ENCODE results near the gene SNTB2.
"Not testable (repeated sequence)": the region's sequence is repeated elsewhere in the genome, so short reads cannot be mapped to it uniquely, and the experiment has no call there.

SNTB2 gene

DNA sequence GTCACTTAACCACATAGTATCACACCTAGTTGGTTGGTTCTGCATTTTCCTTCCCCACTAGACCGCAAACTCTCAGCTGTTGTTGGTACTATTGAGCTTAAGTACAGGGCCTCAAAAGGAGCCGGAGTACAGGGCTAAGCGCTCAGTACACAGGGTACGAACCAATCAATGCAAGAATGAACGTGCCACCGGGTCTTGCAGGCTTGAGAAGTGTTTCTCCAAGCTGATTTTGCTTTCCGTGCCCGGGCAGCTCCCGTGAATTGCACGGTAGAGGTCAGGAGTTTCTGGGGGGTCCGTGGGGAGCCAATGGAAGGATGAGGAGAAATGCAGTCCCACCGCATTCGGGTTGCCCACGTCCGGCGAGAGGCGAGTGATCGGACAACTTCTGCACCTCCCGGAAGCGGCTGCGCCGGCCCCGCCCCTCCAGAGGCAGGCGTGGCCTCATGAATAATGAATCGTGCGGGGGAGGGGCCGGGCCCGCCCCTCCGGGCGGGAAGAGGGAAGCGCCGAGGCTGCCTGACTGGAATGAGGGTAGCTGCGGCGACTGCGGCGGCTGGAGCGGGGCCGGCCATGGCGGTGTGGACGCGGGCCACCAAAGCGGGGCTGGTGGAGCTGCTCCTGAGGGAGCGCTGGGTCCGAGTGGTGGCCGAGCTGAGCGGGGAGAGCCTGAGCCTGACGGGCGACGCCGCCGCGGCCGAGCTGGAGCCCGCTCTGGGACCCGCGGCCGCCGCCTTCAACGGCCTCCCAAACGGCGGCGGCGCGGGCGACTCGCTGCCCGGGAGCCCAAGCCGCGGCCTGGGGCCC lies at the start of gene SNTB2:
Gene SNTB2 (plus strand): TSS at position 523 of the 804 bp plus-strand sequence. CDS start 3 bp downstream, at position 526.
- peak within 1 kb of the TSS; percentile 85 for H3K4me3 ChIP-seq (ENCODE audit: low read depth, low read length)
- peak; percentile 93 for DNase-seq (ENCODE audit: low read depth)
- TF ChIP-seq, protein P1, sequence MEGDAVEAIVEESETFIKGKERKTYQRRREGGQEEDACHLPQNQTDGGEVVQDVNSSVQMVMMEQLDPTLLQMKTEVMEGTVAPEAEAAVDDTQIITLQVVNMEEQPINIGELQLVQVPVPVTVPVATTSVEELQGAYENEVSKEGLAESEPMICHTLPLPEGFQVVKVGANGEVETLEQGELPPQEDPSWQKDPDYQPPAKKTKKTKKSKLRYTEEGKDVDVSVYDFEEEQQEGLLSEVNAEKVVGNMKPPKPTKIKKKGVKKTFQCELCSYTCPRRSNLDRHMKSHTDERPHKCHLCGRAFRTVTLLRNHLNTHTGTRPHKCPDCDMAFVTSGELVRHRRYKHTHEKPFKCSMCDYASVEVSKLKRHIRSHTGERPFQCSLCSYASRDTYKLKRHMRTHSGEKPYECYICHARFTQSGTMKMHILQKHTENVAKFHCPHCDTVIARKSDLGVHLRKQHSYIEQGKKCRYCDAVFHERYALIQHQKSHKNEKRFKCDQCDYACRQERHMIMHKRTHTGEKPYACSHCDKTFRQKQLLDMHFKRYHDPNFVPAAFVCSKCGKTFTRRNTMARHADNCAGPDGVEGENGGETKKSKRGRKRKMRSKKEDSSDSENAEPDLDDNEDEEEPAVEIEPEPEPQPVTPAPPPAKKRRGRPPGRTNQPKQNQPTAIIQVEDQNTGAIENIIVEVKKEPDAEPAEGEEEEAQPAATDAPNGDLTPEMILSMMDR (IDR thresholded peaks at IDR 0.05; ENCODE audit: insufficient read depth, low read depth, low read length, missing control alignments) = no peak

DNA sequence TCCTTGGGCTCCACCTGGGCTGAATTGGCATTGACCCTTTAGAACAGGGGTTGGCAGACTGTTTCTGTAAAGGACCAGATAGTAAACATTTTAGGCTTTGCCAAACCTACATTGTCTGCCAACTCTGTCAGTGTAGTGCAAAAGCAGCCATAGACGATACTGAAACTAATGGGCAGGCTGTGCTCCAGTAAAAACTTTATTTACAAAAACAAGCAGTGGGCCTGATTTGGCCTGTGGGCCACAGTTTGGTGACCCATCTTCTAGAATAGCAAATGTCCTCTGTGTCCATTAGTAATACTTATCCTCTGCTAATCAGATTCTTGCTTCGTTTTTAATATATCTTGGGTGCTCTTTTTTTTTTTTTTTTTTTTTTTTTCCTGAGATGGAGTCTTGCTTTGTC lies 48.4 kb upstream of the SNTB2 start:
- H3K4me3 ChIP-seq (ENCODE audit: low read depth, low read length) = no peak overlapping the region
- DNase-seq (ENCODE audit: low read depth) = no peak
- TF ChIP-seq, protein P1 (IDR thresholded peaks at IDR 0.05; ENCODE audit: insufficient read depth, low read depth, low read length, missing control alignments) = no peak

DNA sequence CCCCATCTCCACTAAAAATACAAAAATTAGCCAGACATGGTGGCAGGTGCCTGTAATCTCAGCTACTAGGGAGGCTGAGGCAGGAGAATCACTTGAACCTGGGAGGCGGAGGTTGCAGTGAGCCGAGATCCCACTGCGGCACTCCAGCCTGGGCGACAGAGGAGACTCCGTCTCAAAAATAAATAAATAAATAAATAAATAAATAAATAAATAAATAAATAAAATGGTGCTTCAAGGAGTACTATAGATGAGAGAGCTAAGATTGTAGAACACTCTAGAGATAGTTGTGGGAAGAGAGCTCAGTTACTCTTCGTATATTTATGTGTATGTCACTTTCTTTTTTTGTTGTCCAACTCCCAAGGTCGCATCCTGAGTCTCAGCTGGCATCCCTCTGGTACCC lies 47.5 kb upstream of the SNTB2 start:
- not testable (repeated sequence) for H3K4me3 ChIP-seq (ENCODE audit: low read depth, low read length); DNase-seq (ENCODE audit: low read depth)

DNA sequence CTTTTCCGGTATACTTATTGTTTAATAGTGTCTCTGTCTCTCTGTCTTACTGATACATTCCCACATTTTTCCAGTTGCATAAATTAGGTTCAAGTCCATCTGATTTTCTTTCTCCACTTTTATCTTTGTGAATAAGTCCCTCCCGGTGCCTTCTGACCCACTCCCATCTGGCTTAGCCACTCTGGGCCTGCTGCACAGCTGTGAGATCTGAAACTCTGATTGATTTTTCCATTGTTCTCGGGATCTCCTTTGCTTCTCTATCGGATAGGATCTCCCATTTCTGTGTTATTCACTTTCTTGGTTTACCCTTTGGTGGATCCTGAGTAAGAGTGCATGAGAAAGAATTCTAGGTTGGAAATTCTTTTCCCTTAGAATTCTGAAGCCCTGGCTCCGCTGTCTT lies 46.0 kb upstream of the SNTB2 start:
- TF ChIP-seq, protein P1 (IDR thresholded peaks at IDR 0.05; ENCODE audit: insufficient read depth, low read depth, low read length, missing control alignments) = no peak
- no peak for DNase-seq (ENCODE audit: low read depth)
- H3K4me3 ChIP-seq (ENCODE audit: low read depth, low read length) = no peak overlapping the region

DNA sequence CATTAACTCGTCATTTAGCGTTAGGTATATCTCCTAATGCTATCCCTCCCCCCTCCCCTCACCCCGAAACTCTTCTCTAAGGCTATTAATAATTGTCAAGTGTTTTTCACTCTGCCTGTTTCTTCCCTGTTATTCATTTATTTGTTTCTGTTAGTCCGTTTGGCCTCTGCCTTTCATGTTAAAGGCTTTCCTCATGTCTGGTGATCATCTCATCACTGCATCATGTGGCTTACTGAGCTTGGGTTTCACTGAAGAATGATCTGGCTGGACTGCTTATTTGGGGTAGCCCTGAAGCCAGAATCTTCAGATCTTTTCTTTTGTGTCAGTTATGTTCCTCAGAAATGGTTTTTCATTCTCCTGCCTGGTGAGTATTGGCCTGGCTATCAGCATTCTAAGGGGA lies 45.0 kb upstream of the SNTB2 start:
- no peak for DNase-seq (ENCODE audit: low read depth)
- TF ChIP-seq, protein P1 (IDR thresholded peaks at IDR 0.05; ENCODE audit: insufficient read depth, low read depth, low read length, missing control alignments) = no peak
- no peak overlapping the region for H3K4me3 ChIP-seq (ENCODE audit: low read depth, low read length)

DNA sequence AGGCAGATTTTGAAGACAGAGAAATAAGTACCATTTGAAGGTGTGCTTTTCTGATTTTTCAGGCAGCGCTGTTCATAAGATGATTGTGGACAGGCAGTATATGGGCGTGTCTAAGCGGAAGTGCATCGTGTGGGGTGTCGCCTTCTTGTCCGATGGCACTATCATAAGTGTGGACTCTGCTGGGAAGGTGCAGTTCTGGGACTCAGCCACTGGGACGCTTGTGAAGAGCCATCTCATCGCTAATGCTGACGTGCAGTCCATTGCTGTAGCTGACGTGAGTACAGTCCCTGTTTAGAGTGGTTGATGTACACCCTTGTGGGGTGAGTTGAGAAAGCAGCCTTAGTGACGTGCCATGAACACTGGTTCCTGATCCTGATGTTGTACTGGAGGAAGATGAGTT lies 43.8 kb upstream of the SNTB2 start:
- DNase-seq (ENCODE audit: low read depth) = no peak
- TF ChIP-seq, protein P1 (IDR thresholded peaks at IDR 0.05; ENCODE audit: insufficient read depth, low read depth, low read length, missing control alignments) = no peak
- no peak overlapping the region for H3K4me3 ChIP-seq (ENCODE audit: low read depth, low read length)

DNA sequence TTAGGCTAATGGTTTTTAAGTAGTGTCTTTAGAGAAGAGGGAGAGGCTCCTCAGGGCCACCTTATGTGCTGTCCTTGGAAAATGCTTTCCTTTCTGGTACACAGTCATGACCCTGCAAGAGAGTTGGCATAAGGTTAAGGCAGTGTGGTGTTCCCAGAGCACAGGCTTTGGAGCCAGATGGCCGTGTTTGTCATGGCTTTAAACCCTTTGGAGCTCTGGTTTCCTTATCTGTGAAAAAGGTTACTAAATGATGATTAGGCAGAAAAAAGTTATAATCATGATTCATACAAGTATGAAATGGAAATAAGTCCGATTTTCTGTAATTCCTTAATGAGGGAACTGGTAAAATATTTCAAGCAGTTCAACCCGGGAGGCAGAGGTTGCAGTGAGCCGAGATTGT lies 41.3 kb upstream of the SNTB2 start:
- no peak for DNase-seq (ENCODE audit: low read depth)
- TF ChIP-seq, protein P1 (IDR thresholded peaks at IDR 0.05; ENCODE audit: insufficient read depth, low read depth, low read length, missing control alignments) = no peak
- no peak overlapping the region for H3K4me3 ChIP-seq (ENCODE audit: low read depth, low read length)

DNA sequence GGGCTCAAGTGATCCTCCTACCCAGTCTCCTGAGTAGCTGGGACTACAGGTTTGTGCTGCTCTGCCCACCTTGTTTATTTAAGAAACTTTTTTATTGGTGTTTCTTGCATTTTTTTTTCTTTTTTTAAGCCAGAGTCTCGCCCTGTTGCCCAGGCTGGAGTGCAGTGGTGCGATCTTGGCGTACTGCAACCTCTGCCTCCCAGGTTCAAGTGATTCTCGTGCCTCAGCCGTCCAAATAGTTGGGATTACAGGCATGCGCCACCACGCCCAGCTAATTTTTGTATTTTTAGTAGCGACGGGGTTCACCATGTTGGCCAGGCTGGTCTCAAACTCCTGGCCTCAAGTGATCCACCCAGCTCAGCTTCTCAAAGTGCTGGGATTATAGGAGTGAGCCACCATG lies 37.3 kb upstream of the SNTB2 start:
- not testable (repeated sequence) for H3K4me3 ChIP-seq (ENCODE audit: low read depth, low read length); DNase-seq (ENCODE audit: low read depth)
